Measurements from ENCODE around the gene FUT6.

FUT6 gene

DNA sequence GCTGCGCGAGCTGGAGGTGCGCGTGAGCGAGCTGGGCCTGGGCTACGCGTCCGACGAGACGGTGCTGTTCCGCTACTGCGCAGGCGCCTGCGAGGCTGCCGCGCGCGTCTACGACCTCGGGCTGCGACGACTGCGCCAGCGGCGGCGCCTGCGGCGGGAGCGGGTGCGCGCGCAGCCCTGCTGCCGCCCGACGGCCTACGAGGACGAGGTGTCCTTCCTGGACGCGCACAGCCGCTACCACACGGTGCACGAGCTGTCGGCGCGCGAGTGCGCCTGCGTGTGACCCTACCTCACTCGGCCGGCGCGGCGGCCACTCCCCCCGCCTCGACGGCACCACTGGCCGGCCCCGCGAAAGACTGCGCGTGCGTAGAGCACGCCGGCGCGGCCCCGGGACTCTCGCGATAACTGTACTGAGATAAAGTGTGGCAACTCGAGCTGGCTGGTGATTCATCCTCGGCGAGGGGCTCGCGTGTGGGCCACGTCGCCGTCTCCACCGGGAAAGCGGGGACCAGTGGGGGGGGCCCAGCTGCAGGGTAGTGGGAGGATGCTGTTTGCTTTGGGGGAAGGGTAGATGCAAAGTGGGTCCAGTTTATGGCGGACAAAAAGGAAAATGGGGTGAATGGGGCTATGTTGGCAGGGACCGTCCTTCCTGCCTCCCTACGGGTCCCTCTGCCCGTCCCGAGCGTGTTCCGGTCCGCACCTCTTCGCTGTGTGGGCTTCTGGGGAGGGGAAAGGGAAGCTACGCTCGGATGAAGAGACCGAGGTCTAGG is 11.4 kb downstream of the FUT6 start:
- peak; percentile 93 to 97 (median 97) for DNase-seq

DNA sequence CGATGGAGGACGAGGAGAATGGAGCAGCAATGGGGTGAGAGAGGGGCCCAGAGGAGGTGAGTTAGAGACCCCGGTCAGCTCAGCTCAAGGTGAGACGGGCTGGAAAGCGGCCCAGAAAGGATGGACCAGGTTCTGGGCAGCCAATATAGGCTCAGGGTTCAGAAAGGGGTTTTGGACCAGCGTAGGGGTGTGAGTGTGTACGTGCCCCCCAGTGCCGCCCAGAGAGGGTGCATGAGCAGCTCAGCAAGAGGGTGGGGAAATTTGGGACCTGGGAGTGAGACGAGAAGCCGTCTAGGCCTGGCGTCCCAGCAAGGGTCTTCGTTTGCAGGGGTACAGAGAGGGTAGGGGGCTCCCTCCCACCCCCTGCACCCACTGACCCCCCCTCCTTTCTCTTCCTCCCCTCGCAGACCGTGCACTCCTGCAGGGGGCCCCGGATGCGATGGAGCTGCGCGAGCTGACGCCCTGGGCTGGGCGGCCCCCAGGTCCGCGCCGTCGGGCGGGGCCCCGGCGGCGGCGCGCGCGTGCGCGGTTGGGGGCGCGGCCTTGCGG is 12.1 kb downstream of the FUT6 start:
- no peak for DNase-seq

GRCh38 chr19:5826531-5827341 is 12.8 kb downstream of the FUT6 start:
- DNase-seq: peak; percentile 77 to 98 (median 96)

GRCh38 chr19:5825178-5825577 is 14.3 kb downstream of the FUT6 start:
- DNase-seq: no peak

GRCh38 chr19:5824751-5825150 is 14.8 kb downstream of the FUT6 start:
- DNase-seq: no peak

DNA sequence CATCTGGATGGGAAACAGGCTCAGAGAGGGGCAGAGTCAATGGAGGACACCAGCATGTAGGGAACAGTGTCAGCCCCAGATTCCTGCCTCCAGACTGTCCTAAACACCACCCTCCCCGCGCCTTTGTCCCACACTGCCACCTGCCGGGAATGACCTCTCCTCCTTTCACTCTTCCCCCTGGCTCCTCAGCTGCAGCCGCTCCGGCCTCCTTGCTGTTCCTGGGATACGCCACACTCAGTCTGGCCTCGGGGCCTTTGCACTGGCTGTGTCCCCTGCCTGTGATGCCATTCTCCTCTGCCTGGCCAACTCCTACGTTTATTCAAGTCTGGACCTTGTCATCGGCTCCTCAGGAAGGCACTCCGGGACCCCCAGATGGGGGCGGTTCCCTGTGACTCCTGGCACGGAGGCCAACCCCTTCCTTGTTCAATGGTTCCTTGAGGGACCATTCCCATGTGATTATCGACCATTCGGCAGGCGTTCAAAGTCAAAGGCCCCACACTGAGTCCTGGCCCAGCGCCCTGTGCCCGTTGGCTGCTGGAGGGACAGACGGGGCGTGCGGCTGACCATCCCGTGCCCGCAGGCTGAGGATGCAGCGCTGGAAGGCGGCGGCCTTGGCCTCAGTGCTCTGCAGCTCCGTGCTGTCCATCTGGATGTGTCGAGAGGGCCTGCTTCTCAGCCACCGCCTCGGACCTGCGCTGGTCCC is 15.8 kb downstream of the FUT6 start:
- DNase-seq: no peak

- no peak for DNase-seq
Measured at GRCh38 chr19:5822181-5822844, 17.2 kb downstream of the FUT6 start.

GRCh38 chr19:5821521-5822180 is 17.9 kb downstream of the FUT6 start:
- DNase-seq: no peak

- DNase-seq: no peak
Measured at GRCh38 chr19:5820785-5821184, 18.7 kb downstream of the FUT6 start.

DNA sequence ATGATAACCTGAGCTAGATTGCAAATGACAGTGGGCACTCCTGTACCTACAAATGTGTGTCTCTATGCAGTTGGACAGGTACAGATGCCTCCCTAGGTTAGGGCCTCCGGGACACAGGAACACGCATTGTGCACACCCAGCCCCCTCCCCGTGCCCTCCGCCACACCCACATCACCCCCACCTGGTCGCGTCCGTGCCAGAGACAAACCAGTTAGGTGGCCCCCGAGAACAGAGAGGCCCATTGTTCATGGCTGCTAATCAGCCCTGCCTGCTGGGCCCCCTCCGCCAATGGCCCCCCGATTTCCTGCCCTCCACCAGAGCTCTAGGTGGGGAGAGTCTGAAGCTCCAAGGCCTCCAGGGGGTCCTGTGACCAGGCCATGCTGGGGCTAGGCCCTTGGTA is 20.9 kb downstream of the FUT6 start:
- DNase-seq: no peak

DNA sequence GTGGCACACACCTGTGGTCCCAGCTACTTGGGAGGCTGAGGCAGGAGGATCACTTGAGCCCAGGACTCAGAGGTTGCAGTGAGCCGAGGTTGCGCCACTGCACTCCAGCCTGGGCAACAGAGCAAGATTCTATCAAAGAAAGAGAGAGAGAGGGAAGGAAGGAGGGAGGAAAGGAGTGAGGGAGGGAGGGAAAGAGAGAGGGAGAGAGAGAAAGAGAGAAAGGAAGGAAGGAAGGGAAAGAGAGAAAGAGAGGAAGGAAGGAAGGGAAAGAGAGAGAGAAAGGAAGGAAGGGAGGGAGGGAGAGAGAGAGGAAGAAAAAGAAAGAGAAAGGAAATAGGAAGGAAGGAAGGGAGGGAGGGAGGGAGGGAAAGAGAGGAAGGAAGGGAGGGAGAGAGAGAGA is 22.3 kb downstream of the FUT6 start:
- DNase-seq: no peak

DNA sequence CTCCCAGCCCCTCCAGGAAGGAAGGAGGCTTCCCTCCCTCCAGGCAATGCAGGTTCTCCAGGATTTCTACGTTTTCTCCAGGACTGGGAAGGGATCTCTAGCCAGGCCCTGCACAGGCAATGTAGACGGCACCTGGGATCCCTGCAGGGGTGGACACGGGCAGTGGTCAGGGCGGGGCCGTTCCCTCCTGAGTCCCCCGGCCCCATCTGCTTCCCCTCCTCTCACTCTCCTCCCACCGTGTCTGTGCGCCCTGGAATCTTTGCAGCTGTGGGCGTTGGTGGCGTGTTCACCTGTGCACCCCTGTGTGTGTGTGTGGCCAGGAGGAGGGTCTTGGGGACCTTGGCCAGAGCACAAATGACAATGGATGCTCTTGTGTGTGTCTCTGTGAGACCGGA is 24.7 kb downstream of the FUT6 start:
- no peak for DNase-seq

GRCh38 chr19:5814123-5814851 is 25.2 kb downstream of the FUT6 start:
- DNase-seq: no peak

- DNase-seq: no peak
Measured at GRCh38 chr19:5811117-5811516, 28.4 kb downstream of the FUT6 start.

DNA sequence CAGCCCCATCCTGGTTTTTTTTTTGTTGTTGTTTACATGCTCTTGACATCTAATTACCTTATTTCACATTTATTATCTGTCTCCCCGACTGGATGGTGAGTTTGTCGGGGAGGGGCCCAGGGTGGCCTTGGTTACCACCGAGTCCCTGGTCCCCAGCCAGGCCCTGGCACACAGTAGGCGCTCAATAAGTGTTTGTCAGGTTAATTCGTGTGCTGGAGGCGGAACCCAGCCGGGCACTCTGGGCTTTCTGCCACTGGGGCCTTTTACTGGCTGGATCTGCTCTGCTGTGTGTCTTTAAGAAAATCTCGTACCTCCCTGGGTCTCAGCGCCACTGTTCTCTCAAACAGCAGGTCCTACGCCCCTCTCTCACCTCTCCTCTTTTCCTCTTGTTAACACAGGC is 30.0 kb downstream of the FUT6 start:
- DNase-seq: no peak

GRCh38 chr19:5809053-5809452 is 30.4 kb downstream of the FUT6 start:
- no peak for DNase-seq

GRCh38 chr19:5808120-5808816 is 31.2 kb downstream of the FUT6 start:
- DNase-seq: no peak

- DNase-seq: no peak
Measured at GRCh38 chr19:5806905-5807304, 32.6 kb downstream of the FUT6 start.

DNA sequence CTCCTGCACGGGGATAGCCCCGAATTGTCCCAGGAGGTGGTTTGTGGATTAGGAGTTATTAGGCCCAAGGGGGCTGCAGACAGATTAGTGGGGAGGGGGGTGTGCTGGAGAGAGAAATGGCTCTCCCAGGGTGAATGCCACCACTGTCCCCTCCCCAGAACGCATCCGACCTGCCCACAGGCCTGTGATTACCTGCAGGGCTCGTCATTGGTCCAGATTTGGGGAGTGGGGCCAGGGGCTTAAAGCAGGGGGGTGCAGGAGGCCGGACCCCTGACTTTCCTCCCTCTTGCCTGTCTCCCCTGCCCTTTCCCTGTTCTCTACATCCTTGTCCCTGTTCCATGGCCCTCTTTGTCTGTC is 33.4 kb downstream of the FUT6 start:
- no peak for DNase-seq

DNA sequence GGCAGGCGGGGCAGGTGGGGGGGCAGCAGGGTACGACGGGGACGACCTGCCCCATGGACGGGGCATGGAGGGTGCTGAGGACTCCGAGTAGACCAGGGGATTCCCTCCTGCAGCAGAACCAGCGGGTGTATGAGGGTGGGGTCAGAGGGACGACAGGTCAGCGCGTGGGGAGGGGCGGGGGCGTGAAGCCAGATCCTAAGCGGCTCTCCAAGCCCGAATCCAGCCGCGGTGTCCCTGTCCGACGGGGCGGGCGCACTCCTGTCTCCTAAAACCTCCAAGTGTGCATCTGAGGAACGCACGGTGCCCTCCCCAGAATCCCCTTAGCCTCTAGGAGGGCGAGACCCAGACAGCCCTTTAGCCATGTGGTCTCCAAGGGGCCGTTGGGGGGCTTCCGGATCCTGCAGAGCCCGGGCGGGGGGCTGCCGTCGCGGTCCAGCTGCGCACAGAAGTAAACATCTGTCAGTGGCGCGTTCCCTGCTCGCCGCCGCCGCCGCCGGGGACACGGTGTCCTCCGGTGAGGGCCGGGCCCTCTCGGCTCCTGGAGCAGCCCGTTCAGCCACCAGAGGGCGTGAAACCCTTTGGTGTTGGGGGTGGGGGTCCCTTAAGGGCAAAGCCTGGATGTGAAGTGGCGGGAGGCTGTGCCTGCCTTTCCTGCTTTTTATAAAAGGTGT is 33.9 kb downstream of the FUT6 start:
- peak; percentile 55 to 91 (median 85) for DNase-seq

Data from NCI-H1417 (cell line).